ENCODE data around the gene CRYBB3.
"Not testable (repeated sequence)": the region's sequence is repeated elsewhere in the genome, so short reads cannot be mapped to it uniquely, and the experiment has no call there.

The CRYBB3 gene

GRCh38 chr22:25205847-25206246 lies 6.2 kb downstream of the CRYBB3 start:
- no peak for DNase-seq (ENCODE audit: low read depth in 2 of 2)

- DNase-seq (ENCODE audit: low read depth in 2 of 2) = no peak
Measured at GRCh38 chr22:25206998-25207397, 7.3 kb downstream of the CRYBB3 start.

- DNase-seq (ENCODE audit: low read depth in 2 of 2) = no peak
Measured at GRCh38 chr22:25207553-25208157, 8.0 kb downstream of the CRYBB3 start.

- DNase-seq (ENCODE audit: low read depth in 2 of 2) = no peak
Measured at GRCh38 chr22:25208328-25208727, 8.7 kb downstream of the CRYBB3 start.

GRCh38 chr22:25208743-25209505 lies 9.3 kb downstream of the CRYBB3 start:
- DNase-seq (ENCODE audit: low read depth in 2 of 2) = no peak

GRCh38 chr22:25210793-25211192 lies 11.1 kb downstream of the CRYBB3 start:
- DNase-seq (ENCODE audit: low read depth in 2 of 2) = no peak

GRCh38 chr22:25212337-25212736 lies 12.7 kb downstream of the CRYBB3 start:
- DNase-seq (ENCODE audit: low read depth in 2 of 2) = no peak

GRCh38 chr22:25213221-25213620 lies 13.6 kb downstream of the CRYBB3 start:
- DNase-seq (ENCODE audit: low read depth in 2 of 2) = no peak

GRCh38 chr22:25216230-25216629 lies 16.6 kb downstream of the CRYBB3 start:
- DNase-seq (ENCODE audit: low read depth in 2 of 2) = no peak

GRCh38 chr22:25219211-25219689 lies 19.6 kb downstream of the CRYBB3 start, which contains the start of gene CRYBB2:
Gene CRYBB2 (plus strand): TSS chr22:25219639. CDS start chr22:25221430, 1,791 bp downstream.
- no peak for DNase-seq (ENCODE audit: low read depth in 2 of 2)

GRCh38 chr22:25219948-25220442 lies 20.3 kb downstream of the CRYBB3 start:
- no peak for DNase-seq (ENCODE audit: low read depth in 2 of 2)

GRCh38 chr22:25221790-25222189 lies 22.1 kb downstream of the CRYBB3 start:
- DNase-seq (ENCODE audit: low read depth in 2 of 2) = no peak

GRCh38 chr22:25223269-25223850 lies 23.7 kb downstream of the CRYBB3 start:
- no peak for DNase-seq (ENCODE audit: low read depth in 2 of 2)

GRCh38 chr22:25228822-25229221 lies 29.2 kb downstream of the CRYBB3 start:
- no peak for DNase-seq (ENCODE audit: low read depth in 2 of 2)

GRCh38 chr22:25230760-25231159 lies 31.1 kb downstream of the CRYBB3 start:
- DNase-seq (ENCODE audit: low read depth in 2 of 2) = not testable (repeated sequence)

GRCh38 chr22:25232301-25232700 lies 32.6 kb downstream of the CRYBB3 start:
- no peak for DNase-seq (ENCODE audit: low read depth in 2 of 2)

- not testable (repeated sequence) for DNase-seq (ENCODE audit: low read depth in 2 of 2)
Measured at GRCh38 chr22:25233706-25234105, 34.0 kb downstream of the CRYBB3 start.

- DNase-seq (ENCODE audit: low read depth in 2 of 2) = peak in 1 of 2 donors; percentile 17
Measured at GRCh38 chr22:25235547-25236290, 36.1 kb downstream of the CRYBB3 start.

GRCh38 chr22:25236417-25236816 lies 36.8 kb downstream of the CRYBB3 start:
- DNase-seq (ENCODE audit: low read depth in 2 of 2) = no peak

GRCh38 chr22:25237503-25237902 lies 37.8 kb downstream of the CRYBB3 start:
- no peak for DNase-seq (ENCODE audit: low read depth in 2 of 2)

- DNase-seq (ENCODE audit: low read depth in 2 of 2) = not testable (repeated sequence)
Measured at GRCh38 chr22:25238058-25238457, 38.4 kb downstream of the CRYBB3 start.

GRCh38 chr22:25255169-25255568 lies 55.5 kb downstream of the CRYBB3 start:
- not testable (repeated sequence) for DNase-seq (ENCODE audit: low read depth in 2 of 2)
